ENCODE results near the gene KCNK3. TPM values are rescaled to one million over a fixed set of nuclear protein-coding genes. Genes with fewer than 3 reads are reported as not detected.

KCNK3 gene
- total RNA-seq, 2 donors from 2014 or later = 10.5 to 20.5 TPM

- H3K9me3 ChIP-seq = no peaks in the 10 kb centered on the region
- TF ChIP-seq CTCF (IDR thresholded peaks at IDR 0.05) = no peak
- TF ChIP-seq POLR2A (IDR thresholded peaks at IDR 0.05) = no peak
- peaks cover 83% of the 10 kb centered on the region for H3K4me1 ChIP-seq
- 68% methylated on average over 6 of the region's 6 CpGs for WGBS, 2 donors
- peak overlapping the region; percentile 92 to 98 (median 94) for H3K27ac ChIP-seq
- no peak overlapping the region for H3K4me3 ChIP-seq
- no peaks in the 10 kb centered on the region for H3K27me3 ChIP-seq
- intact Hi-C loops (cut with DNase I) = no loop called here
- no peak for DNase-seq
- H3K36me3 ChIP-seq (replicated peaks in 1 of 2; ENCODE audit: insufficient read depth in 1 of 2, low read depth in 2 of 2) = no peaks in the 10 kb centered on the region
- ATAC-seq = no peak
Observed at GRCh38 chr2:26718949-26719686, 26.6 kb downstream of the KCNK3 start.

GRCh38 chr2:26720322-26721114 lies 28.0 kb downstream of the KCNK3 start:
- 27 to 31% methylated on average over 5 to 7 of the region's 7 CpGs for WGBS, 2 donors
- intact Hi-C loops (cut with DNase I) = no loop called here
- peaks cover 84% of the 10 kb centered on the region for H3K4me1 ChIP-seq
- ATAC-seq = peak; percentile 75
- H3K9me3 ChIP-seq = no peaks in the 10 kb centered on the region
- TF ChIP-seq CTCF (IDR thresholded peaks at IDR 0.05) (no peak), POLR2A (IDR thresholded peaks at IDR 0.05) (peak in 1 of 3 donors; percentile 34)
- no peaks in the 10 kb centered on the region for H3K36me3 ChIP-seq (replicated peaks in 1 of 2; ENCODE audit: insufficient read depth in 1 of 2, low read depth in 2 of 2)
- no peaks in the 10 kb centered on the region for H3K27me3 ChIP-seq
- peak overlapping the region; percentile 92 to 98 (median 94) for H3K27ac ChIP-seq
- peak; percentile 91 to 97 (median 96) for DNase-seq
- H3K4me3 ChIP-seq = no peak overlapping the region

- Histone ChIP-seq H3K4me3 (no peak overlapping the region), H3K9me3 (no peaks in the 10 kb centered on the region), H3K36me3 (replicated peaks in 1 of 2; ENCODE audit: insufficient read depth in 1 of 2, low read depth in 2 of 2) (no peaks in the 10 kb centered on the region), H3K27ac (peak overlapping the region; percentile 92 to 98 (median 94)), H3K4me1 (peaks cover 86% of the 10 kb centered on the region), H3K27me3 (no peaks in the 10 kb centered on the region)
- ATAC-seq = peak; percentile 72
- 26 to 27% methylated on average over 8 to 12 of the region's 12 CpGs for WGBS, 2 donors
- TF ChIP-seq CTCF (IDR thresholded peaks at IDR 0.05) = no peak
- no peak for TF ChIP-seq POLR2A (IDR thresholded peaks at IDR 0.05)
- DNase-seq = peak; percentile 81 to 93 (median 88)
- intact Hi-C loops (cut with DNase I) = no loop called here
Observed at GRCh38 chr2:26721115-26722032, 28.9 kb downstream of the KCNK3 start.

- H3K4me1 ChIP-seq = peaks cover 81% of the 10 kb centered on the region
- intact Hi-C loops (cut with DNase I) = no loop called here
- no peak overlapping the region for H3K4me3 ChIP-seq
- peak overlapping the region; percentile 92 to 98 (median 94) for H3K27ac ChIP-seq
- no peak for DNase-seq
- H3K27me3 ChIP-seq = no peaks in the 10 kb centered on the region
- no peak for ATAC-seq
- TF ChIP-seq POLR2A (IDR thresholded peaks at IDR 0.05) (no peak), CTCF (IDR thresholded peaks at IDR 0.05) (no peak)
- 54 to 63% methylated on average over 1 of the region's 1 CpG for WGBS, 2 donors
- H3K36me3 ChIP-seq (replicated peaks in 1 of 2; ENCODE audit: insufficient read depth in 1 of 2, low read depth in 2 of 2) = no peaks in the 10 kb centered on the region
- no peaks in the 10 kb centered on the region for H3K9me3 ChIP-seq
Observed at GRCh38 chr2:26722328-26722727, 29.8 kb downstream of the KCNK3 start.

All from body of pancreas (tissue), 4 donors.